Natural killer cell (primary cell): ENCODE measurements around the gene CXCL9. TPM values are rescaled to one million over a fixed set of nuclear protein-coding genes. Genes with fewer than 3 reads are reported as not detected.
"Not testable (repeated sequence)": the region's sequence is repeated elsewhere in the genome, so short reads cannot be mapped to it uniquely, and the experiment has no call there.

ENCODE experiments used
- ATAC-seq, 3 donors: fragments of 150-1000 bp in 2 of 3; fragments of 200-7000 bp in 1 of 3; cut with Tn5 transposase; 1 replicate in 1 of 3; 2 replicates in 2 of 3; pipeline ENCODE4 v1.10.0; 2021; ENCODE audit warnings: mild to moderate bottlenecking in 2 of 3, moderate library complexity in 2 of 3
- DNase-seq, 2 donors: peaks; one replicate each; pipeline versions ENCODE4 v3.0.0 to v3.0.0-alpha.2; 2013 to 2021; ENCODE audit warnings: mixed read lengths in 1 of 2
- H3K27ac ChIP-seq: one replicate; pipeline ENCODE4 v1.5.1; 2013; ENCODE audit warnings: mild to moderate bottlenecking, low read length
- H3K27me3 ChIP-seq: one replicate; pipeline ENCODE4 v1.6.1; 2013; ENCODE audit warnings: low read length; ENCODE audit not compliant: control insufficient read depth, insufficient read depth
- H3K36me3 ChIP-seq: one replicate; pipeline ENCODE4 v1.6.1; 2013; ENCODE audit warnings: low read length; ENCODE audit not compliant: control insufficient read depth, insufficient read depth
- H3K4me1 ChIP-seq: one replicate; pipeline ENCODE4 v1.6.1; 2013; ENCODE audit warnings: low read length; ENCODE audit not compliant: control insufficient read depth, insufficient read depth
- H3K4me3 ChIP-seq: one replicate; pipeline ENCODE4 v1.5.1; 2013; ENCODE audit warnings: low read length
- H3K9me3 ChIP-seq: one replicate; pipeline ENCODE4 v1.6.1; 2013; ENCODE audit warnings: low read length; ENCODE audit not compliant: control insufficient read depth, insufficient read depth
- H3K27ac Mint-ChIP-seq, 2 donors: one replicate each; pipeline ENCODE4 v1.8.0; 2022; ENCODE audit warnings: mild to moderate bottlenecking in 2 of 2, mixed read lengths in 2 of 2, moderate library complexity in 1 of 2
- H3K27me3 Mint-ChIP-seq, 2 donors: one replicate each; pipeline ENCODE4 v1.8.0; 2022; ENCODE audit warnings: low read depth in 2 of 2, mixed read lengths in 2 of 2
- H3K36me3 Mint-ChIP-seq: one replicate; pipeline ENCODE4 v1.8.0; 2022; ENCODE audit warnings: mixed read lengths
- H3K4me1 Mint-ChIP-seq, 2 donors: one replicate each; pipeline ENCODE4 v1.8.0; 2022; ENCODE audit warnings: mixed read lengths in 2 of 2
- H3K4me3 Mint-ChIP-seq: one replicate; pipeline ENCODE4 v1.8.0; 2022; ENCODE audit warnings: mild to moderate bottlenecking, moderate library complexity, mixed read lengths
- H3K9me3 Mint-ChIP-seq, 2 donors: one replicate each; pipeline ENCODE4 v1.8.0; 2022; ENCODE audit warnings: mixed read lengths in 2 of 2
- CTCF ChIP-seq: fragments of 200-600 bp; IDR thresholded peaks from one replicate; pipeline ENCODE4 v1.8.0; 2022; ENCODE audit warnings: antibody characterized with exemption
- WGBS: methylation state at CpG from one replicate; pipeline ENCODE4 v1.1.7; 2013; ENCODE audit warnings: missing lambda C conversion rate; ENCODE audit not compliant: insufficient coverage; 5-methylcytosine and 5-hydroxymethylcytosine counted together
- intact Hi-C: fragments of 100-400 bp; cut with micrococcal nuclease; formaldehyde crosslinking; loops from one replicate; pipeline ENCODE4 v1.14.2; 2022
- total RNA-seq, 4 donors: library from RNA; stranded (reverse); fragments of 120-200 nt in 1 of 4; gene quantifications; one replicate each; pipeline versions ENCODE4 v1.2.3 to v1.2.4, GENCODE V29; 2013 to 2022

The CXCL9 gene
- total RNA-seq, 3 donors from 2014 or later (not counting 1 experiment from before 2014, with no cell fraction given): not detected

GRCh38 chr4:75973766-75974165, 33.5 kb downstream of the CXCL9 start:
- ATAC-seq: no peak
- DNase-seq: no peak
- Histone ChIP-seq H3K27ac (no peak overlapping the region), H3K36me3 (peaks cover 80% of the 10 kb centered on the region), H3K27me3 (no peaks in the 10 kb centered on the region), H3K9me3 (no peaks in the 10 kb centered on the region), H3K4me1 (no peaks in the 10 kb centered on the region), H3K4me3 (no peak overlapping the region)
- peaks cover 43% of the 10 kb centered on the region for H3K36me3 Mint-ChIP-seq
- H3K4me1 Mint-ChIP-seq: no peaks in the 10 kb centered on the region
- no peak overlapping the region for H3K4me3 Mint-ChIP-seq
- no peaks in the 10 kb centered on the region for H3K9me3 Mint-ChIP-seq
- no peaks in the 10 kb centered on the region for H3K27me3 Mint-ChIP-seq
- intact Hi-C loops: no loop called here
- no peak for TF ChIP-seq CTCF
- H3K27ac Mint-ChIP-seq: no peak overlapping the region

GRCh38 chr4:75968084-75968483, 39.2 kb downstream of the CXCL9 start:
- no peak for TF ChIP-seq CTCF
- Mint-ChIP-seq H3K36me3 (peaks cover 78% of the 10 kb centered on the region), H3K27ac (no peak overlapping the region), H3K9me3 (peaks cover 0 to 3% of the 10 kb centered on the region in 2 donors), H3K4me1 (no peaks in the 10 kb centered on the region), H3K27me3 (no peaks in the 10 kb centered on the region), H3K4me3 (no peak overlapping the region)
- ATAC-seq (no peak), DNase-seq (no peak)
- peaks cover 86% of the 10 kb centered on the region for H3K36me3 ChIP-seq
- H3K27me3 ChIP-seq: no peaks in the 10 kb centered on the region
- no peak overlapping the region for H3K27ac ChIP-seq
- H3K9me3 ChIP-seq: peaks cover 4% of the 10 kb centered on the region
- intact Hi-C loops: no loop called here
- no peaks in the 10 kb centered on the region for H3K4me1 ChIP-seq
- 100% methylated on average over 2 of the region's 3 CpGs for WGBS
- H3K4me3 ChIP-seq: no peak overlapping the region

GRCh38 chr4:75963558-75963957, 43.8 kb downstream of the CXCL9 start:
- peaks cover 57% of the 10 kb centered on the region for H3K36me3 Mint-ChIP-seq
- H3K27me3 Mint-ChIP-seq: no peaks in the 10 kb centered on the region
- no peak overlapping the region for H3K27ac ChIP-seq
- H3K36me3 ChIP-seq: peaks cover 74% of the 10 kb centered on the region
- no peaks in the 10 kb centered on the region for H3K4me1 Mint-ChIP-seq
- intact Hi-C loops: no loop called here
- no peak overlapping the region for H3K4me3 ChIP-seq
- H3K9me3 Mint-ChIP-seq: peaks cover 0 to 3% of the 10 kb centered on the region in 2 donors
- H3K9me3 ChIP-seq: peaks cover 4% of the 10 kb centered on the region
- no peaks in the 10 kb centered on the region for H3K4me1 ChIP-seq
- DNase-seq (no peak), ATAC-seq (no peak)
- no peaks in the 10 kb centered on the region for H3K27me3 ChIP-seq
- no peak for TF ChIP-seq CTCF
- WGBS: no CpG with 5 or more reads among the region's 2 CpGs
- no peak overlapping the region for H3K4me3 Mint-ChIP-seq
- H3K27ac Mint-ChIP-seq: no peak overlapping the region

GRCh38 chr4:75962072-75962471, 45.2 kb downstream of the CXCL9 start:
- H3K27ac Mint-ChIP-seq, H3K4me3 ChIP-seq, H3K27ac ChIP-seq, H3K4me1 Mint-ChIP-seq, H3K4me1 ChIP-seq, H3K9me3 Mint-ChIP-seq, H3K27me3 Mint-ChIP-seq, ATAC-seq, H3K4me3 Mint-ChIP-seq, DNase-seq, H3K27me3 ChIP-seq, H3K9me3 ChIP-seq, intact Hi-C loops: not testable (repeated sequence)
- peaks cover 74% of the 10 kb centered on the region for H3K36me3 ChIP-seq
- 100% methylated on average over 1 of the region's 4 CpGs for WGBS
- H3K36me3 Mint-ChIP-seq: peaks cover 50% of the 10 kb centered on the region

GRCh38 chr4:75958546-75958945, 48.8 kb downstream of the CXCL9 start:
- DNase-seq, H3K27me3 Mint-ChIP-seq, H3K27me3 ChIP-seq, intact Hi-C loops, H3K9me3 ChIP-seq, H3K4me3 ChIP-seq, H3K27ac ChIP-seq, H3K4me1 ChIP-seq, H3K27ac Mint-ChIP-seq, H3K4me3 Mint-ChIP-seq, H3K4me1 Mint-ChIP-seq, ATAC-seq, H3K9me3 Mint-ChIP-seq: not testable (repeated sequence)
- peaks cover 70% of the 10 kb centered on the region for H3K36me3 ChIP-seq
- WGBS: 96% methylated on average over 1 of the region's 7 CpGs
- H3K36me3 Mint-ChIP-seq: peaks cover 29% of the 10 kb centered on the region

GRCh38 chr4:75954811-75955210, 52.5 kb downstream of the CXCL9 start:
- H3K27ac Mint-ChIP-seq, H3K27me3 Mint-ChIP-seq, H3K27ac ChIP-seq, H3K4me3 Mint-ChIP-seq, H3K9me3 ChIP-seq, H3K4me1 Mint-ChIP-seq, H3K27me3 ChIP-seq, H3K4me3 ChIP-seq, intact Hi-C loops, H3K4me1 ChIP-seq, ATAC-seq, H3K9me3 Mint-ChIP-seq, DNase-seq: not testable (repeated sequence)
- peaks cover 80% of the 10 kb centered on the region for H3K36me3 ChIP-seq
- WGBS: 83% methylated on average over 4 of the region's 5 CpGs
- peaks cover 20% of the 10 kb centered on the region for H3K36me3 Mint-ChIP-seq
